Umbilical cord (tissue), 2 donors: ENCODE measurements around the gene AARS2. TPM values are rescaled to one million over a fixed set of nuclear protein-coding genes. Genes with fewer than 3 reads are reported as not detected.

ENCODE experiments used
- DNase-seq: peaks from one replicate; pipeline ENCODE4 v3.0.0-alpha.2; 2015; ENCODE audit warnings: low spot score
- total RNA-seq: library from RNA; depleted of rRNA; stranded (reverse); fragments of >200 nt; gene quantifications from one replicate; pipeline ENCODE4 v1.2.3, GENCODE V29; 2014; ENCODE audit warnings: low replicate concordance; ENCODE audit not compliant: insufficient read depth

The AARS2 gene
- total RNA-seq, 1 donor from 2014 or later, result 13.2 TPM

- DNase-seq, result no peak
Measured at GRCh38 chr6:44250067-44250717, 63.0 kb downstream of the AARS2 start.

Other genes starting within 250 kb of the AARS2 start
- 28.9 TPM for gene MRPL14, start 185.9 kb downstream of the AARS2 start, total RNA-seq
- 10.4 TPM for gene TMEM63B, start 185.8 kb downstream of the AARS2 start, total RNA-seq
- gene CAPN11, start 154.5 kb downstream of the AARS2 start, total RNA-seq, result not detected
- gene MYMX, start 96.4 kb downstream of the AARS2 start, total RNA-seq, result not detected
- 11.1 TPM for gene SLC29A1, start 89.8 kb downstream of the AARS2 start, total RNA-seq
- 256 TPM for gene HSP90AB1, start 66.2 kb downstream of the AARS2 start, total RNA-seq
- 33.7 TPM for gene SLC35B2, start 55.8 kb downstream of the AARS2 start, total RNA-seq
- 2.4 TPM for gene NFKBIE, start 47.8 kb downstream of the AARS2 start, total RNA-seq
- 0.96 TPM for gene TMEM151B, start 42.9 kb downstream of the AARS2 start, total RNA-seq
- gene SPATS1, start 29.3 kb upstream of the AARS2 start, total RNA-seq, result not detected
- 25.0 TPM for gene CDC5L, start 74.4 kb upstream of the AARS2 start, total RNA-seq